HG03025 (cell line): Measurements from ENCODE around the gene KLHL25.
"Not testable (repeated sequence)": the region's sequence is repeated elsewhere in the genome, so short reads cannot be mapped to it uniquely, and the experiment has no call there.

Source experiments
- ATAC-seq: cut with Tn5 transposase; IDR thresholded peaks from one replicate; pipeline ENCODE4 v1.9.1; 2021; ENCODE audit warnings: mild to moderate bottlenecking, moderate library complexity; ENCODE audit not compliant: unreplicated experiment, low FRiP score

KLHL25 gene, protein sequence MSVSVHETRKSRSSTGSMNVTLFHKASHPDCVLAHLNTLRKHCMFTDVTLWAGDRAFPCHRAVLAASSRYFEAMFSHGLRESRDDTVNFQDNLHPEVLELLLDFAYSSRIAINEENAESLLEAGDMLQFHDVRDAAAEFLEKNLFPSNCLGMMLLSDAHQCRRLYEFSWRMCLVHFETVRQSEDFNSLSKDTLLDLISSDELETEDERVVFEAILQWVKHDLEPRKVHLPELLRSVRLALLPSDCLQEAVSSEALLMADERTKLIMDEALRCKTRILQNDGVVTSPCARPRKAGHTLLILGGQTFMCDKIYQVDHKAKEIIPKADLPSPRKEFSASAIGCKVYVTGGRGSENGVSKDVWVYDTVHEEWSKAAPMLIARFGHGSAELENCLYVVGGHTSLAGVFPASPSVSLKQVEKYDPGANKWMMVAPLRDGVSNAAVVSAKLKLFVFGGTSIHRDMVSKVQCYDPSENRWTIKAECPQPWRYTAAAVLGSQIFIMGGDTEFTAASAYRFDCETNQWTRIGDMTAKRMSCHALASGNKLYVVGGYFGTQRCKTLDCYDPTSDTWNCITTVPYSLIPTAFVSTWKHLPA

DNA sequence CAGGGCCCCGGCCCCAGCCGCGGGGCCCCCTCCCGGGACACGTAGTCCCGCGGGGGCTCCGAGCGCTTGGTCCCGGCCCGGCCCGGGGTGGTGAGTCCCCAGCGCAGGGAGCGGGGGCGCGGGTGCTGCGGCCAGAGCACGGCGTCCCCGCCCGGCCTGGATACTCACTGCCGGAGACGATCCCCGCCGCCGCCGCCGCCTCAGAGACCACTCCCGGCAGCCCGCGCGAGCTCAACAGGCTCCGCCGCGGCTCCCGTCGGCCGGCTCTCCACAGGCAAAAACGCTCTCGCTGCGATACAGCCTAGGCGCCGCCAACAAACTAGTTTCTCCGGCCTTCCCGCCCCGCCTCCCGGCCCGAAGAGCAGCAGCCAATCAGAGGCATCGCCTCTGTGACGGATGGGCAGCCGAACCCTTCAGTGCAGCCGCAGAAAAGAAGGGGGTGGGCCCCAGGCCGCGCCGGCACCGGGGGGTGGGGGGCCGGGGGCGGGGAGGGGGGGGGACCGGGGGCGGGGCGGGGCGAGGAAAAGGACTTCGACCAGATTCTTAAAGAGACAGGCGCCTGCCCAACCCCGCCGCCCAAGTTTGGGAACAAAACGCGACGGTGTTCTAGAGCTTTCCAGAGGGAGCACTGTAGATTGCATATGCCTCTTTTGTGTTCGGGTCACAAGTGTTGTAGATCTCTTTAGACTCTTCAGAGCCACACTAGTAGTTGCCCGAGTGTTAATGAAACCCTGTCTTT, at the start of gene KLHL25:
KLHL25 (minus strand) TSS at position 328 of the 739 bp plus-strand sequence. CDS start 25,115 bp downstream, outside the sequence.
- ATAC-seq: peak; percentile 99

DNA sequence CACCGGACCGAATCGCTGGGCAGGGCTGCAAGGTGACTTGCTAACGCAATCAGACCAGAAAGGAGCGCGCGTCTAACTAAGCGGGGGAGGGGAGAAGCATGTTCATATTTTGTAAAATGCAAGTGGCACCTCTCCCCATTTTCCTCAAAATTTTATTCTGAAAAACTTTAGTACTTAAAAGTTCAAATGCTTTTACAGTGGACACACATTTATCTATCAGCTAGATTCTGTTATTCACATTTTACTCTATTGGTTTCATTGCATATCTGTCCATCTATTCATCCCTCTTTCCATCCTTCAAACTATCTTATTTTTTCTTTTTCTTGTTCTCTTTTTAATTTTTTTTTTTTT, 46.1 kb upstream of the KLHL25 start:
- ATAC-seq: no peak

DNA sequence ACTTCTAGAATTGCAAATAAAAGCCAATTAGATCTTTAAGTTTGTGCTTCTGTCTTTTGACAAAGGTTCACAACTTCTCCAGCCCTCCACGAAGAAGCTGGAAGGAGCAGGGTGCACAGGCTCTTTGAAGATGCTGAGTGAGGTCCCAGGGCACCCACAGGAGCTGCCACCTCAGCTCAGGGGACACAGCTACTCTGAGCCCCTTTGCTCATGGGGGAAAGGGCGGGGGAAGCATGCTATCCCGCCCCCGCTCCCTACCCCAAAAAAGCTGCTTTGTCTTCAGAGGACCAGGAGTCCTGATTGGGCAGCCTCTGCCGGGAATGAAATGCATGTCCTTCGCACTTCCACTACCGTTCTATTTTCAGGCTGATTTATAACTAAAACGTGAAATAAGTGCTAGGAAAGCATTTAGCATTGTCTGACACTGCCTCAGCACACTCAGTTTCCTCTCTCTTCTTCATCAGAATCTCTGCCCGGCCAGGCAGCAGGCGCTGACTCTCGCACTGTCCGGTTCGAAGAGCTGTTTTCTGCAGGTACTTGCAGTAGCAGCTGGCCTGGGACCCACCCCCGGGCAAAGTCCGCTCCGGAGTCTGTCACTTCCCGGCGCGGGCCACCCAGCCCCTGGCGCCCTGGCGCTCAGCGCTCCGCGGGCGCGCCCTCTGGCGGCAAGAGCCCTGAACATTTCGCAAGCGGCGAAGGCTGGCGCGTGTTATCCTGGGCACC, 45.5 kb upstream of the KLHL25 start:
- ATAC-seq: peak; percentile 94

DNA sequence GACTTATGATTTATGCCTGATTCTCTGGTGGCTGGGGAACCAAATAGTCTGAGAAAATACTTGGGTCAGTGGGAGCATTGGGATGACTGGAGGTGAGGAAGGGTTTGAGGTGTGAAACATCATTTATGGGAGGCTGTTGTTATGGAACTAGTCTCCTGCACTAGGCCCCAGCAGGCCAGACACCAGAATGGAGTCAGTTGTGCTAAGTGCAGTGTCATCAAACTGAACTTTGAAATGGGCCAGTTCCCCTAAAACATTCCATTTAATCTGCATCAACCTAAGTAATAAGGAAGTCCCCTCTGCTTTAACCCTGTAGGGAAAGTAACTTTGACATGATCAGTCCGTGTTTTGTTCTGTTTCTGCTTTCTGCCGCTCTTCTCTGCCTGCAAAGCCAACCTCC, 44.9 kb upstream of the KLHL25 start:
- no peak for ATAC-seq

DNA sequence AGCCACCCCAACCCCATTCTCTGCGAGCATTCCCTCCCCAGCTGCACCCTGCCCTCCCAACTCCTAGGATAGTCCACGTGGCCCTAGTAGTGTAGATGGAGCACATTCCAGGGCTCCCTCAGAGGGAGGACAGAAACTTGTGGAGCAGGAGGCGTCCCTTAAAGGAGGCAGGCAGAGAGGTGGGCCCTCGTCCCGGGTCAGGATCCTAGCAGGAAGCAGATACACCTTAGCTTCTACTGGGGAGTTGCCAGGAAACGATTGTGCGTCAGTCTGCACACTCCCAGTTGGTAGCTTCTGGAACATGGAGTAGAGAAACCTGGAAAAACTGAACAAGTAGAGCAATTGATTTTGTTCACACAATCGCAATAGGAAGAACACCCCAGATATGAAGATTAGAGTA, 43.9 kb upstream of the KLHL25 start:
- no peak for ATAC-seq

DNA sequence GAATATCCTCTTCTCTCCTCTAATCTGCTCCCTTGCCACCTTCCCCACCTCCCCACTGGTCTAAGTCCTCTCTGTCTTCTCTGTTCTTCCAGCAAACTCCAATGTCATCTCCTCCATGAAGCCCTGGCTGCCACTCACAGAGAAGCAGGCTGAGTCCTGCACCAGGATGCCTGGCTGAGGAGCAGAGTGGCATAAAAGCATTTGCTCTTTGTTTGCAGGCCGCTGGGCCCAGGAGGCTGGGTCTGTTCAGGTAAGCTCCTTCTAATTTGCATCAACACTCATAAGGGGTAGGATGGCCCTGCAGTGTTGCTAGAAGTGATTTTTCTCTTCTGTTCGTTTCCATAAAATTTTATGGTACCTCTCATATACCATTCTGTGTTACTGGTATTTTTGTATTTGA, 43.2 kb upstream of the KLHL25 start:
- no peak for ATAC-seq

DNA sequence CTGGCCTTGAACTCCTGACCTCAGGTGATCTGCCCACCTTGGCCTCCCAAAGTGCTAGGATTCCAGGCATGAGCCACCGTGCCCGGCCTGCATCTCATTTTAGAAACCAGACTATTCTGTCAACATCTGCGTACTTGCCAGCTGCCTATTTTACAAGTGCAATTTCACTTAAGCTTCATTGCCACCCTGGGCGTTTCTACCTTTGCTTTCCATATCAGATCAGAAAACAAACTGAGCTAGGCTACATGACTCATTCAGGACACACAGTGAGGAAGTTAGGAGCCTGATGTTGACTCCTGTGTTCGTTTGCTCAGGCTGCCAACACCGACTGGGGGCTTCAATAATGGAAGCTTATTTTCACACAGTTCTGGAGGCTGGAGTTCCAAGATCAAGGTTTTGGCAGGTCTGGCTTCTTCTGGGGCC, 42.3 kb upstream of the KLHL25 start:
- no peak for ATAC-seq

DNA sequence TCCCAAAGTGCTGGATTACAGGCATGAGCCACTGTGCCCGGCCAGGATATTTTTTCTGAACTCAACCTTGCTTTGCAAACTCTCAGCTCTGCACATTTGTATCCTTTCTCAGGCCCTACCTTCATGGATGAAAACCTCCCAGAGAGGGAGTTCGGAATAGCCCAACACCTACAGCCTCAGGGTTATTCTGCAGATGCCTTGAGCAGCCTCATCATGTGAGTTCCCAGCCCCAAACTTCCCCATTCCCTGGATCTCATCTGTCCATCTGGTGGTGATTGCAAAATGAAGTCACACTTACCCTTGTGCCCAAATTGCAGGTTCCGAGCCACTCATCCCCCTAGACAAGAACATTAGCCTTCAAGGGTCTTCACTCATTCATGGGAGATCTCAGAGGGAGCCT, 39.9 kb upstream of the KLHL25 start:
- no peak for ATAC-seq

DNA sequence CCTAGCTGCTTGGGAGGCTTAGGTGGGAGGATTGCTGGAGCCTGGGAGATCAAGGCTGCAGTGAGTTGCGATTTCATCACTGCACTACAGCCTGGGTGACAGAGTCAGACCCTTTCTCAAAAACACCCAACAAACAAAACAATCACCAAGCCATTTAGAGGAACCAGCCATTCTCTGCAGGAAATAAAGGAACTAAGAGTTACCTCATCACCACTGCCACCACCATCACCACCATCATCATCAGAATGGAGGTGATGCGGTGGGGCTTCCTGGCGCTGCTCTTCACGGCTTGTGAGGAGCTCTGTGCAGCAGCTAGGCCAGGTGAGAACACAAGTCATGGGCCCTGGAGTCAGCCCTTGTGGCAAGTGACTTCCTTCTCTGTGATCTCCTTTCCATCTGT, 37.7 kb upstream of the KLHL25 start:
- no peak for ATAC-seq

DNA sequence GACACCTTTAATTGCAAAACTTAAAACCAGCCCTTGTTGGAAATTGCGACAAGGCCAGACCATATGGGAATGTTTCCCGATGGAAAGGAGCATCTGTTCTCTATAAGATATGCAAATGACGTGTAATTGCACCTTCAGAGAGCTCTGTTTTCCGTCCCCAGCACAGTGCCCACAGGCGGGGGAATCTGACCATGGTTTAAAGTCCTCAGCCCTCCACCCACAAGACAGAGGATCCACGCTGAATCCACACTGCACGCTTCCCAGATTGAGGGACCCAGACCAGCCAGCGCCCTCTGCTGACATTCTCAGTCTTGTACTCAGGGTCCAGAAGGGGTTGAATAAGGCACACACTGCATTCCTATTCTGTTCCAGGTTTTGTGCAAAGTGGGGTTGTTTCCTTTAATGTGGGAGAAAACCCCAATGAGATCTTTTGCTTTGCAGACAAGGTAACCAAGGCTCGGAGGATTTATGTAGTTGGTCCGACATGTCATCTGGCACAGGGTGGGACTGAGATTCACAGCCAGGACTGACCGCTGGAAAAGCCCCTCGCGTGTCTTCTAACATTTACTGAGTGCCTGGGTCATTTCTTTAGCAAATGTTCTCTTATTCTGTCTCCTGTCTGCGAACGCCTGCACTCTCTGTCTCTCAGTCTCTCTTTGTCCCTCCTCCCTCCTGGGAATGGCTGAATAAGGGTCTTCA, 36.8 kb upstream of the KLHL25 start:
- no peak for ATAC-seq

DNA sequence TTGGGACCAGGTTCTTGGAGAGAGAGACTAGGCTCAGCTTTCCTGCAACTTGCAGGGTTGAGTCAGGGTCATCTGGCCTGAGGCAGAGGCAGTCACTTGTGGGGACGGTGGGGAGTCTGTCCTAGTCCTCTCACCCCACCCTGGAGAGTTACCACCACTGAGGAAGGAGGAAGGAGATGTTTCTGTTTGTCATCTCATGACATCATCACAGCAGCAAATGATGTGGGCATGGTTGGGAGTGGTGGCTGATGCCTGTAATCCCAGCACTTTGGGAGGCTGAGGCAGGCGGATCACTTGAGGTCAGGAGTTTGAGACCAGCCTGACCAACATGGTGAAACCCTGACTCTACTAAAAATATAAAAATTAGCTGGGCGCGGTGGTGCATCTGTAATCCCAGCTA, 35.0 kb upstream of the KLHL25 start:
- ATAC-seq: not testable (repeated sequence)

DNA sequence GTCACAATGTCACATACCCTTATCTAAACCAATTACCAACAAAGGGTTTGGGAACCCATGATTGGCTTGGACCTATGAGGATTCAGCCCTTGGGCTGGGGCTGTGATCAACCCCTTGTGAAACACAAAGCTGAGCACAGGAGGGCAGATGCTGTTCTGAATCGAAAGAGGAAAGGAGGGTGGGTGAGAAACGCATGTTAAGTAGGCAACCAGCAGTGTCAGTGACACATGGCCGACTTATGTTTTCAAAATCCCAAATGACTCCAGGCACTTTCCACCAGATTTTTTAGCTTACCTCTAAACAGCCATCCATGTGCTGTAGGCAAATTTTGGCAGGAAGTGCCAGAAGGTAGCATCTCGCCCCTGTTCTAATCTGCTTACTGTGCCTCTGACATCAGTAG, 34.1 kb upstream of the KLHL25 start:
- ATAC-seq: no peak

DNA sequence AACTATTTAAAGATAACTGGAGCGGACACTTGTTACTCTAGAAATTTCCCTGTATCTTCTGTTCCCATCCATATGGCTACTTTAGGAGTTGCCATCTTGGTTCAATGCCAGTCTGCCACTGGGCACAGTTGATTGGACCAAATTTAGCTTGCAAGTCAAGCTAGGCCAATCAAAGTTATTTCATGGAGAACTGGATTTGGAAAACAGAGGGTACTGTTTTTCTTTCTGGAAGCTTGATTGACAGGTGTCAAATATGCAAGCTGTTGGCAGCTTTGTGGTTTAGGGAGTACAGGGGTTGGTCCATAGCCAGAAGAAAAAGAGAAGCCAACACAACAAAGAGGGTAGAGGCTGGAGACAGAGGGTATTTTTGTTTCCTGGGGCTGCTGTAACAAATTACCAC, 33.4 kb upstream of the KLHL25 start:
- no peak for ATAC-seq

DNA sequence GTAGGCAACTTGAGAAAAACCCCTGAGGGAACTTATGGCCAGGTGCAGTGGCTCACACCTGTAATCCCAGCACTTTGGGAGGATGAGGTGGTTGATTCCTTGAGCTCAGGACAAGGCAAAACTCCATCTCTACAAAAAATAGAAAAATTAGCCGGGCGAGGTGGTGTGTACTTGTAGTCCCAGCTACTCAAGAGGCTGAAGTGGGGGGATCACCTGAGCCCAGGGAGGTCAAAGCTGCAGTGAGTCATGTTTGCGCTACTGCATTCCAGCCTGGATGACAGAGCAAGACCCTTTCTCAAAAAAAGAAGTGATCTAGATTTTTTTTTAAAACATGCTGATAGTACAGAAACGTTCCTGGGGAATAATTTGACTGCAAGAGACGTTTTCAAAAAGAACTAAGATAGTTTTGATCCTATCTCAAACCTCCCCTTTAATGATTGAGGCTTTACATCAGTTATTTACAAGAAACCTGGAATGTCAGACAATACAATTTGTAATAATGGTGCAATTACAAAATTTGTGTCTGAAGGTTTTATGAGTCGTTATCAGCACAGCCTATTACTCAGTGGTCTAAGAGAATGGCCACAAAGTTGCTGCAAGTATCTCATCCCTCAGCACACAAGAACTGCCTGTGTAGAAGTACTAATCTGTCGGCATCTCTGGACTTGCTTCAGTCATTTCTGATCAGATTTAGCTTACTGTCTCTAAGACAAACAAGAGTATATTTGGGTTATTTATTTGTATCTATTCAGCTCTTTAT, 32.2 kb upstream of the KLHL25 start:
- ATAC-seq: no peak

DNA sequence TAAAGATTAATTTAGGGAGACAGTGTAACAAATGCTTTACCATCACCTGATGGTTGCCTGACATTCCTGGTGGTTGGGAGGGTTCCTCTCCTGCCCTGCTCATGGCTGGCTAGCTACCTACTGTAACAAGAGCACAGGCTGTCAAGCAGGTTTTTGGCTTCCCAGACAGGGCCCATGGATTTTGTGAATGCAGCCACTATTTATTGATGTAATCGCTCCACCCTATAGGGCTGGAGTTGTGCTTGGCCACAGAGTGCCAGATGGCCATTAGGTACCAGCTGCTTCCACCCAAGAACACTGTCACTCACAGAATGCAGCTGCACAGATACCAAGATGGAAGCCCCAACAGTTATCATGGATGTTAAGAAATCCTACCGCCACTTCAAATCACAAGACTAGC, 31.0 kb upstream of the KLHL25 start:
- no peak for ATAC-seq

DNA sequence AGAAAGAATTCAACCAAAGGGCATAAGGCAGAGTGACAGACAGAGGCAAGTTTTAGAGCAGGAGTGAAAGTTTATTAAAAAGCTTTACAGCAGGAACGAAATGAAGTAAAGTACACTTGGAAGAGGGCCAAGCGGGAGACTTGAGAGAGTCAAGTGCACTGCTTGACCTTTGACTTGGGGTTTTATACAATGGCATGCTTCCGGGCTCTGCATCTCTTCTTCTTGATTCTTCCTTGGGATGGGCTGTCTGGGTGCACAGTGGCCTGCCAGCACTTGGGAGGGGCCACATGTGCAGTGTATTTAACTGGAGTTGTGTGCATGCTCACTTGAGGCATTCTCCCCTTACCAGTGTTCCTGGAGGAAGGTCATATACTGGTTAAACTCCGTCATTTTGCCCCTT, 30.4 kb upstream of the KLHL25 start:
- ATAC-seq: no peak

DNA sequence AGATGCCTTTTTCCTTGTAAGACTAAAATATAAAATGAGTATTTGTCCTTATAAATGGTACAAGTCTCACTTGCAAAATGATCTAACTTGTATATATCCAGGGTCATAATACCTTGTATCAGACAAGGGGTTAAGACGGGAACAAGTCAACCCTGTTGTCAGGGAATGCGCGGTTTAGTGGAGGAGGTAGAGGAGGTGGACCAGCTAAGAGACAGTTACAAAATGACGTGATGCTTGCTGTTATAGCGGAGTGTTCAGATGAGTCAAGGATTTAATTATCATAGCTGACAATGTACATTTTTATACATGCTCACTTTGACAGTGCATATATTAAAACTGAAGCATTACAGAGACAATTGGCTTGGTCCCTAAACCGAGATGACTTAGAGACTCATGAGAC, 26.8 kb upstream of the KLHL25 start:
- no peak for ATAC-seq

DNA sequence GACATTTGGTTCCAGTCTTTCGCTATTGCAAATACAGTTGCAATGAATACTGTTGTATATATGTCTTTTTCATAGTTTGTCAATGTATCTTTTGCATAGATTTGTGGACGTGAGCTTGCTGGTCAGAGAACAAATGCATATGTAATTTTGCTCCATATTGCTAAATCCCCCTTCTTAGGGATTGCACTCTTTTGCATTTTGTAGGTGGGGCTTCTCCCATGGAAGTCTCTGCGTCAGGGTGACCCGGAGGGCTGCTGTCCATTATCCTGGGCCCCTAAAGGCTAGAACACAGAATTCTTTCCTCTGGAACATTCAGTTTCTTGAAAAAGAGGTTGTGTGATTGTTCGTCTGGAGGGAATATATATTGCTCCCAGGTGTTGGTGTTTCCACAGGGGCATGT, 25.2 kb upstream of the KLHL25 start:
- ATAC-seq: no peak

DNA sequence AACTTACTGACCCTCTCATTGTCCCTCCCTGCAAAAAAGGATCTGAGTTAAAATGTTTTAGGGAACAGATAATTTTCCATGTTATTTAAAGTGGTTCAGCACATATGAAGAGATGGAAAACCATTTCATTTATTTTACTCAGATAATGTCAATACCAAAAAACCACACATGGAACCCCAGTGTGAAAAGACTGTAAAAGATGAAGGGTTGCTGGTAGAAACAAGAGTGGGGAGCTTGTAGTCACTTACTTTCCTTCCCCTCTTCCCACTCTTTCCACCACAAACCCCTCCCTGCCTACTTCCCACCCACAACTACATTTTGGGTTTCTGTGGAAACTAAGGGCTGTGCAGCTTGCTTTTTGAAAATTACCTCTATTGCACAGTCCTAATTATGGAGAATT, 18.5 kb upstream of the KLHL25 start:
- ATAC-seq: no peak

DNA sequence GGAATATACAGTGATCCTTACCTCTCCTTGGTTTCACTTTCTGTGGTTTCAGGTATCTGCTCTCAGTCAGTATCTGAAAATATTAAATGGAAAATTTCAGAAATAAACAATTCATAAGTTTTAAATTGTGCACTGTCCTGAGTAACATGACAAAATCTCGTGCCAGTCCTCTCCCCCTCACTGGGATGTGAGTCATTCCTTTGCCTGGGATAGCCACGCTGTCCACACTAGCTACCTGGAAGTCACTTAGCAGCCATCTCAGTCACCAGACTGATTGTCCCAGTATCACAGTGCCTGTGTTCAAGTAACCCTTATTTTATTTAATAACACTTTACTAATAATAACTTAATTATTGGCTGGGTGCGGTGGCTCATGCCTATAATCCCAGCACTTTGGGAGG, 15.3 kb upstream of the KLHL25 start:
- no peak for ATAC-seq
